Stomach (tissue), 9 donors: ENCODE data around the gene AKT1S1. TPM values are rescaled to one million over a fixed set of nuclear protein-coding genes. Genes with fewer than 3 reads are reported as not detected.

Source experiments
- DNase-seq, 2 donors: peaks; one replicate each; pipeline versions ENCODE4 v3.0.0 to v3.0.0-alpha.2; 2013 to 2019
- H3K27ac ChIP-seq, 5 donors: fragments of 200-600 bp in 4 of 5; sonication (generic) in 4 of 5; one replicate each; pipeline ENCODE4 v1.5.1; 2013 to 2019; ENCODE audit warnings: mild to moderate bottlenecking in 1 of 5, moderate library complexity in 1 of 5
- H3K27me3 ChIP-seq, 3 donors: fragments of 200-600 bp; sonication (generic); one replicate each; pipeline ENCODE4 v1.5.1; 2017 to 2019; ENCODE audit warnings: mixed run types in 1 of 3
- H3K36me3 ChIP-seq, 4 donors: fragments of 200-600 bp; sonication (generic); 1 replicate in 3 of 4; 2 replicates in 1 of 4; pipeline ENCODE4 v1.5.1; 2016 to 2019
- H3K4me1 ChIP-seq, 4 donors: fragments of 200-600 bp; sonication (generic); one replicate each; pipeline ENCODE4 v1.5.1; 2016 to 2019
- H3K4me3 ChIP-seq, 4 donors: fragments of 200-600 bp; sonication (generic) in 3 of 4; one replicate each; pipeline ENCODE4 v1.5.1; 2016 to 2019; ENCODE audit warnings: mild to moderate bottlenecking in 1 of 4
- H3K9me3 ChIP-seq, 4 donors: fragments of 200-600 bp; sonication (generic); one replicate each; pipeline ENCODE4 v1.5.1; 2016 to 2019
- EP300 ChIP-seq: sonication (generic); formaldehyde crosslinking; IDR thresholded peaks from one replicate; pipeline ENCODE4 v1.6.1; 2017; ENCODE audit warnings: antibody characterized with exemption
- POLR2A ChIP-seq, 4 donors: fragments of 450-650 bp; IDR thresholded peaks; one replicate each; pipeline ENCODE4 v1.6.1; 2016; ENCODE audit warnings: antibody characterized with exemption in 4 of 4, control low read depth in 2 of 4, mild to moderate bottlenecking in 1 of 4, moderate library complexity in 1 of 4
- POLR2AphosphoS5 ChIP-seq, 3 donors: sonication (generic); formaldehyde crosslinking; IDR thresholded peaks; one replicate each; pipeline ENCODE4 v1.6.1; 2016; ENCODE audit warnings: antibody characterized with exemption in 3 of 3
- WGBS, 5 donors: extraction: QIAGEN DNeasy Blood & Tissue Kit in 3 of 5; methylation state at CpG; one replicate each; pipeline versions ENCODE4 v1.1.5 to v1.1.7; 2013 to 2018; 5-methylcytosine and 5-hydroxymethylcytosine counted together
- intact Hi-C: fragments of 100-400 bp; cut with DNase I; formaldehyde crosslinking; loops from one replicate; pipeline ENCODE4 v1.15.1; 2023; ENCODE audit warnings: low total_unique reads
- polyA plus RNA-seq, 3 donors: library from polyadenylated mRNA; stranded (reverse); fragments of 200-250 nt; gene quantifications; one replicate each; pipeline ENCODE4 v1.2.3, GENCODE V29; 2013
- total RNA-seq, 5 donors: library from RNA; depleted of rRNA; stranded (reverse); fragments of >200 nt; gene quantifications; one replicate each; pipeline versions ENCODE4 v1.1.0 to v1.2.3, GENCODE V29; 2014 to 2016
- TF ChIP-seq, protein P1 (sequence below), 7 experiments: fragments of 450-650 bp in 4 of 7; fragments of 200-600 bp in 3 of 7; sonication (generic) in 3 of 7; IDR thresholded peaks; one replicate each; pipeline ENCODE4 v1.5.1; 2016 to 2019; ENCODE audit warnings: antibody characterized with exemption in 7 of 7, control low read depth in 2 of 7, mild to moderate bottlenecking in 1 of 7
- donor health status: healthy with polysubstance abuse.
- donor health status: Bipolar disorder and iron deficiency.
- donor health status: healthy.

The AKT1S1 gene
- total and polyA plus RNA-seq, 8 donors, result 3.5 to 63.7 (median 29.1) TPM

DNA sequence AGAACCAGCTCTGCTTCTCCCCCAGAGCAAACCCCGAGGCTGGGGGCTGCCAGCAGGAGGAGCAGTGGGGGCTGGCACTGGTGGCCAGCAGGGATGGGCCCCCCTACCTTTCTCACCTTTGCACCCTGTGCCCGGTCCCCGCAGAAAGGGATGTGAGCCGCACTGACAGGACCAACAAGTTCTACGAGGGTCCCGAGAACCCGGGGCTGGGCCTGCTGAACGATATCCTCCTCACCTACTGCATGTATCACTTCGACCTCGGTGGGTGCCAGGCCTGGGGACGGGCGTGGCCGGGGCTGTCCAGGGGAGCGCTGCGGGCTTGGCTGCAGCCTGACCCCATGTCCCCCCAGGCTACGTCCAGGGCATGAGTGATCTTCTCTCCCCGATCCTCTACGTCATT, 7.0 kb upstream of the AKT1S1 start:
- intact Hi-C loops, result no loop called here
- TF ChIP-seq EP300 (no peak), POLR2A (IDR thresholded peaks at IDR 0.05) (no peak), POLR2AphosphoS5 (IDR thresholded peaks at IDR 0.05) (no peak)
- TF ChIP-seq, protein P1, sequence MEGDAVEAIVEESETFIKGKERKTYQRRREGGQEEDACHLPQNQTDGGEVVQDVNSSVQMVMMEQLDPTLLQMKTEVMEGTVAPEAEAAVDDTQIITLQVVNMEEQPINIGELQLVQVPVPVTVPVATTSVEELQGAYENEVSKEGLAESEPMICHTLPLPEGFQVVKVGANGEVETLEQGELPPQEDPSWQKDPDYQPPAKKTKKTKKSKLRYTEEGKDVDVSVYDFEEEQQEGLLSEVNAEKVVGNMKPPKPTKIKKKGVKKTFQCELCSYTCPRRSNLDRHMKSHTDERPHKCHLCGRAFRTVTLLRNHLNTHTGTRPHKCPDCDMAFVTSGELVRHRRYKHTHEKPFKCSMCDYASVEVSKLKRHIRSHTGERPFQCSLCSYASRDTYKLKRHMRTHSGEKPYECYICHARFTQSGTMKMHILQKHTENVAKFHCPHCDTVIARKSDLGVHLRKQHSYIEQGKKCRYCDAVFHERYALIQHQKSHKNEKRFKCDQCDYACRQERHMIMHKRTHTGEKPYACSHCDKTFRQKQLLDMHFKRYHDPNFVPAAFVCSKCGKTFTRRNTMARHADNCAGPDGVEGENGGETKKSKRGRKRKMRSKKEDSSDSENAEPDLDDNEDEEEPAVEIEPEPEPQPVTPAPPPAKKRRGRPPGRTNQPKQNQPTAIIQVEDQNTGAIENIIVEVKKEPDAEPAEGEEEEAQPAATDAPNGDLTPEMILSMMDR (IDR thresholded peaks at IDR 0.05), result no peak
- H3K4me3 ChIP-seq, result no peak overlapping the region
- H3K27me3 ChIP-seq, result no peaks in the 10 kb centered on the region
- no peaks in the 10 kb centered on the region for H3K9me3 ChIP-seq
- no peak overlapping the region for H3K27ac ChIP-seq
- H3K36me3 ChIP-seq, result peaks cover 57 to 100% (median 97%) of the 10 kb centered on the region in 4 donors
- peaks cover 2 to 13% (median 4%) of the 10 kb centered on the region in 4 donors for H3K4me1 ChIP-seq
- WGBS, 5 donors, result 90 to 97% (median 92%) methylated on average over 18 of the region's 18 CpGs
- no peak for DNase-seq

DNA sequence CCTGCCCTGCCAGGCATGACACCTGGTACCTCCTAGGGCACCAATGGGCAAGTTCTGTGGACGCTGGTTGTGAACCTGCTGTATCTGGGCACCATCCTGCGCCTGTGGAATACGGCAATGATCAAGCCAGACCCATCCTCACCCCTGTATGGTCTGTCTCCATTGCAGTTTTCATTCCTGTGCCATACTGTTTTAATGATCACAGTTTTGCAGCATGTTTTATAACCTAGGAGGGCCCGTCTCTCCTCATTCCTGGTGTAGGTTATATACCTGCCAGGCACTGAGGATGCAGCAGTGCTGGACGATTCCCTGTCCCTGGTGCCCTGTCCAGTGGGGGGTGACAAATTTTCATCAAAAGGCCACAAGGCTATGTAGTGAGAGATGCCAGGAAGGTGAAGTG, 5.9 kb upstream of the AKT1S1 start:
- intact Hi-C loops, result no loop called here
- Histone ChIP-seq H3K4me1 (peaks cover 12 to 24% (median 15%) of the 10 kb centered on the region in 4 donors), H3K36me3 (peaks cover 57 to 96% (median 93%) of the 10 kb centered on the region in 4 donors), H3K27ac (no peak overlapping the region), H3K27me3 (no peaks in the 10 kb centered on the region), H3K4me3 (no peak overlapping the region), H3K9me3 (no peaks in the 10 kb centered on the region)
- DNase-seq, result no peak
- WGBS, 5 donors, result 91 to 98% (median 97%) methylated on average over 5 of the region's 5 CpGs
- no peak for TF ChIP-seq POLR2A (IDR thresholded peaks at IDR 0.05)
- no peak for TF ChIP-seq EP300

DNA sequence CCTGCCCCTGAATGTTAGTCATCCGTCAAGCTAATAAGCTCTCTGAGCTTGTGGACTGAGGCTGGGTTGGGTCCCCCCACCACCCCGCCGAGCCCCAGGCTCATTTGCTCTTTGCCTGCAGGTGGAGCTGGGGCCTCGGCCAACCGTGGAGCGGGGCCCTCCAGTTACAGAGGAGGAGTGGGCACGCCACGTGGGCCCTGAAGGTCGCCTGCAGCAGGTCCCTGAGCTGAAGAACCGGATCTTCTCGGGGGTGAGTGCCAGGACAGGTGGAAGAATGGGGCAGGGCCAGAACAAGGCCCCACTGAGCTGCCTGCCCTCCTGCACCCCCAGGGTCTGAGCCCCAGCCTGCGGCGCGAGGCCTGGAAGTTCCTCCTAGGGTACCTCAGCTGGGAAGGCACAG, 5.5 kb upstream of the AKT1S1 start:
- Histone ChIP-seq H3K27me3 (no peaks in the 10 kb centered on the region), H3K4me1 (peaks cover 12 to 24% (median 17%) of the 10 kb centered on the region in 4 donors), H3K36me3 (peaks cover 57 to 91% (median 89%) of the 10 kb centered on the region in 4 donors), H3K9me3 (no peaks in the 10 kb centered on the region), H3K4me3 (no peak overlapping the region), H3K27ac (no peak overlapping the region)
- WGBS, 5 donors, result 92 to 100% (median 99%) methylated on average over 10 to 14 of the region's 14 CpGs
- TF ChIP-seq, protein P1 (IDR thresholded peaks at IDR 0.05), result no peak
- TF ChIP-seq POLR2A (IDR thresholded peaks at IDR 0.05) (no peak), EP300 (no peak), POLR2AphosphoS5 (IDR thresholded peaks at IDR 0.05) (no peak)
- DNase-seq, result no peak
- intact Hi-C loops, result no loop called here

DNA sequence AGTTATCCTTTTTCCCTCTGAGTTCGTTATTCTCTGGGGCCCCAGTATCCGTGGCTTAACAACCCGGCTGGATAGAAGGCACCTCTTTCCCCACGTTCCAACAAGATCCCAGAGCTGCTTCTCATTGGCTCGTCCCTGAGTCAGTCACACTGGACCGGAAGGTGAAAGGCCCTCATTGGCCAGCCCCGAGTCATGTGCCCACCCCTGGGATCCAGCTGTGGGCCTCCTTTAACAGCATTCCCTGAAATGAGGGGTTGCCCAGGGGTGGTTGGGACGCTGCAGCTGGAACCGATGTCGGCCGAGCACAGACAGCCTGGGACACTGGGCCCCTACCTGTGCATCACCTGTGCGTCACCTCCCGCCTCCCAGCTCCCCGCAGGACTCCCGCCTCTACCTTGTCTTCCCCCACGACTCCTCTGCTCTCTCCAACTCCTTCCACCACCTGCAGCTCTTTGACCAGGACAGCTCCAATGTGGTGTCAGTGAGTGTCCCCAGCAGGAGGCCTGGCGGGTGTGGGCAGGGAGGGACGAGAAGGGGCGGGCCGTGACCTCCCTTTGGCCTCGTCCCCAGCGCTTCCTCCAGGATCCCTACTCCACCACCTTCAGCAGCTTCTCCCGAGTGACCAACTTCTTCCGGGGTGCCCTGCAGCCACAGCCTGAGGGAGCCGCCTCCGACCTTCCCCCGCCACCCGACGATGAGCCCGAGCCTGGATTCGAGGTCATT, 4.7 kb upstream of the AKT1S1 start:
- DNase-seq, result peak in 1 of 2 donors; percentile 11
- Histone ChIP-seq H3K4me3 (no peak overlapping the region), H3K9me3 (no peaks in the 10 kb centered on the region), H3K36me3 (peaks cover 57 to 83% (median 81%) of the 10 kb centered on the region in 4 donors), H3K4me1 (peaks cover 12 to 18% (median 15%) of the 10 kb centered on the region in 4 donors), H3K27ac (no peak overlapping the region), H3K27me3 (no peaks in the 10 kb centered on the region)
- 86 to 94% (median 93%) methylated on average over 18 to 31 of the region's 31 CpGs for WGBS, 5 donors
- intact Hi-C loops, result no loop called here
- TF ChIP-seq, protein P1 (IDR thresholded peaks at IDR 0.05), result no peak
- TF ChIP-seq POLR2AphosphoS5 (IDR thresholded peaks at IDR 0.05) (no peak), EP300 (no peak), POLR2A (IDR thresholded peaks at IDR 0.05) (no peak)

DNA sequence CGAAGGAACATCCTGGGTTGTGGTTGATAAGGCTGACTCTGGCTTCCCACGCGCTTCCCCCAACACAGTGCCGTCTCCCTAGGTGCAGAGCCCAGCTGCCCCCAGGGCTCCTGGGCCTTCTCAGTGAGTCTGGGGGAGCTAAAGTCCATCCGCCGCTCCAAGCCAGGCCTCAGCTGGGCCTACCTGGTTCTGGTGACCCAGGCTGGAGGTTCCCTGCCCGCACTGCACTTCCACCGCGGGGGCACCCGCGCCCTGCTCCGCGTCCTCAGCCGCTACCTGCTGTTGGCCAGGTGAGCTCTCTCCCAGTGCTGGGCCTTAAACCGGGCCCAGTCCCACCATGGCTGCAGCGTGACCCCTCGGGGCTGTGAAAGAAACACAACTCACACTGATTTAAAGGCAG, 4.0 kb upstream of the AKT1S1 start:
- DNase-seq, result no peak
- H3K27me3 ChIP-seq, result no peaks in the 10 kb centered on the region
- 95 to 99% (median 98%) methylated on average over 14 to 17 of the region's 17 CpGs for WGBS, 5 donors
- no peak for TF ChIP-seq EP300
- no peak overlapping the region for H3K27ac ChIP-seq
- intact Hi-C loops, result no loop called here
- H3K36me3 ChIP-seq, result peaks cover 57 to 77% (median 75%) of the 10 kb centered on the region in 4 donors
- H3K4me1 ChIP-seq, result peaks cover 12 to 18% (median 15%) of the 10 kb centered on the region in 4 donors
- no peak overlapping the region for H3K4me3 ChIP-seq
- H3K9me3 ChIP-seq, result no peaks in the 10 kb centered on the region
